Ammon's horn (tissue), 1 donor: Measurements from ENCODE around the gene KAT2B.

Experiments used
- DNase-seq: peaks from one replicate; pipeline ENCODE4 v3.0.0-alpha.2; 2016; ENCODE audit warnings: low spot score

Gene KAT2B

DNA sequence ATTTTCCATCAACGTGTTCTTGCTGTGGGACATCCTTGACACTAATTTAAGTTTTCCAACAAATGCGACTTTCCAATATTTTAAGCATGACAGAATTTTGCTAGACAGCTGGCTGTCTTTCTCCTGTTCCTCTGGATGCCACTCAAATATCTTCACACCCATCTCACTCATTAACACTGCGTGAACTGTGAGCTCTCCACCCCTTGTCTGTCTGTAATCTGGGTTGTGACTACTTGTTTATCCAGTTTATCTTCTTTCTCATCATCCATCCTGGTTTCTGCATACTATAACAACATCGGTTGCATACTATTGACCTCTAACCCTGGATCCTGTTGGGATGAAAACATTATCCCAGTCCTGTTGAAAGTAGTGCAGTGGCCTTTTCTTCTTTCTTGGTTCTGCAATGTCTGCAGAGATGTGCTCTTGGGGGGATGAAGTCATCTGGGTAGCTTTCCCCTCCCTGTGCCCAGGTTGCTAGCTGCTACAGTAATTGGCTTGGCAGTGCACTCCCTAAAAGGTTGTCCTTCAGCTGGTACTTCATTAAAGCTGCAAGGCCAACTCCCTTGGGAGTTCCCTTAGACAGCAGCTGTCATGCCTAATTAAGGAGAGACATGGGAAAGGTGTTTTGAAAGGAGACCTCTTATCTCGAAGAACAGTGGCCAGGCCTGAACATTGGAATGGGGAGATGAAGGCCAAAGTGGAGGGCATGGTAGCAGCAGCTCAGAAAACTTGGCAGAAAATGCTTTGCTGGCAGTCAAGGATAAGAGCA is 24.7 kb downstream of the KAT2B start:
- no peak for DNase-seq

DNA sequence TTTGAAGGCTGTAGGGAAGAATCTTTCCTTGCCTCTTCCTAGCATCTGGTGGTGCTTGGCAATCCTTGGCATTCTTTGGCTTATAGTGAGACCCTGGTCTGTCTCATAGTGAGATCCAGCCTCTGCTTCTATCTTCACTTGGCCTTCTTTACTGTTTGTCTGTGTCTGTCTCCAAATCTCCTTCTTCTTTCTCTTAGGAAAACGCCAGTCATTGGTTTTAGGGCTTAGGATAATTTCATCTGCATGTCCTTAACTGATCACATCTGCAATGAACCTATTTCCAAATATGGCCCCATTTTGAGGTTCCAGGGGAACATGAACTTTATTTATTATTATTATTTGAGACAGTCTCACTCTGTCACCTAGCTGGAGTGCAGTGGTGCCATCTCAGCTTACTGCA is 25.8 kb downstream of the KAT2B start:
- no peak for DNase-seq

DNA sequence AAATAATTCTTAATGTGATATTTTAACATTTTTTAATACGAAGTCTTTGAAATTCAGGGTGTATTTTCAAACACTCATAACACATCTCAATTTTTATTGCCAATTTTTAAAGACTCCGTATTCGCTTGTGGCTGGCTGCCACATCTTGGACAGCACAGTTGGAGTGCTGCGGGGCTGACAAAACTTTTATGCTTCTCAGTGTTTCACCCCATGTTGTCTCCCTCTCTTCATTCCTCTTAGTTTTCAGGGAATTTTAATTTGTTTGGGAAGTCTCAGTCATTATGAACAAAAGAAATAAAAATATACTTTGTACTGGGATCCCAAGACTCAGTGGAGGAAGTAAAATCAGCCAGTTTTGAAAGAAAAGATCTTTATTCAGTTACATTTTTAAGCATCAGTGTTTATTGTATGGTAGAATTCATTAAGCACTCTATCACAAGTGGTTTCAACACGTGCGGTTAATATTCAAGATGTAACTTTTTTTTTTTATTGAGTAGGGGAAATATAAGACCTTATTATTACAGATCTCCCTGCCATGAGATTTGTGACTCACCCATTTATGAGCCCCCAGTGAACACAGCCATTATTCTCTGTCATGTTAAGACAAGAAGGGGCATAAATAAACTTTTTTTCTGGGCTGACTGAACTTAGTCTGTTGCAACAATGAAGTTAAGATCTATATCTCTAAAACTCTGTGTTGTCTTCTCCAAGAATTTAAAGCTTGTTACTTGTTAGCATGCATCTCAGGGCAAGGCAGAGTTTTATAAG is 26.8 kb downstream of the KAT2B start:
- no peak for DNase-seq

DNA sequence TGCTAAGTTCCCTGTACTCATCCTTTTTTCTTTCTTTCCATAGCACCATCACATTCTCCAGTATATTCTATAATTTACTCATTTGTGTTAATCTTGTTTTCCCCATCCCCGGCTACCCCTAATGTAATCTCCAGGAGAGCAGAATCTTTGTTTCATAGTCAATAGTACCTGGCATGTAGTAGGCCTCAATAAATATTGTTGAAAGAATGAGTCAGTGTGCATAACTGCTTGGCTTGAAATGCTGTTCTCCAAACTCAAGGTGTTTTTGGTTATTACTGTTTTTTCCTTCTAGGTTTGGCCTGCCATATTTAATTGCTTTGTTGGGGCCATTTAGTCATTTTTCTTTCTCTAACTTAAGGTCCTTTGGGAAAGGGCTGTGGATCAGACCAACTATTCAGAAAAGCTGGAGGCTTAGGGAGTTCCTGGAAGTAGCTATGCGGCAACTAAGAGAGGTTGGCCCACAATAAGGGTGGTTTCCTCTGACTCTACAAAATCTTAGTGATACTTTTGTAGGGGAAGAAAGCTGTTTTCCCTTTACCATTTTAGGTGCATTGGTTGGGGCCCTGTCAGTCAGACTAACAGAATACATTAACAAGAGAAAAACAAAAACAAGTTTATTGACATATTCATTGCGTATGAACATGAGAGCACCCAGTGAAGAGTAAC is 28.4 kb downstream of the KAT2B start:
- no peak for DNase-seq

DNA sequence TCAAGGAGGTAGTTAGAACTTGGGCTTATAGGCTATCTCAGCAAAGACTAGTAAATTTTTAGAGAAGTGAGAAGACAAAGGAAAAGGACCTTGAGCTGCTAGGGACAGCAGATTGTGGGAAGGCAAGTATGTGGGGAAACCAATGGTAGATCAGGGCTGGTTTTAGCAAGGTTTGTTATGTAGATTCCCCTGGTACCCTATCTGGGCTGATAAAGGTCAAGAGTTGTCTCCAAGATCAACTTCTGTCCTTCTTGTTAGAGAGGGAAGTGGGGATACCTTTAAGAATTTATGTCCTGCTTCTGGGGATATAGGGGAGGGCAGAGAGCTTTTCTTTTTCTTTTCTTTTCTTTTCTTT is 28.9 kb downstream of the KAT2B start:
- DNase-seq = no peak

DNA sequence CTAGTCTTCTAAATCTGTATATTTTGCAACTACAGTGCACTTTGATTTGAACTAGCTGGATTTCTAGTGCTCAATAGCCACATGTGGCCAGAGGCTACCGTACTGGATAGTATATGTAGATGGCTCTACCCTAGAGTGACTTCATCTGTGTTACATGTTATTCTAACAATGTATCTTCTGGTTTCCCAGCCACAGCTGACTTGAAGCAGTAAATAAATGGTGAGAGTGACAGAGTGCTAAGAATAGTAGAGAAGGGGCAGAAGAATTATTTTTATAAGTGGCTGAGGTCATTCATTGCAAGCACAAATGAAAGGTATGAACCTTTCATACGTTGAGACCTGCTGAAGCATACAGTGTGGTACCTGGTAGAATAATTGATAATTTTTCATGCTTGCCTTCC is 30.9 kb downstream of the KAT2B start:
- no peak for DNase-seq

DNA sequence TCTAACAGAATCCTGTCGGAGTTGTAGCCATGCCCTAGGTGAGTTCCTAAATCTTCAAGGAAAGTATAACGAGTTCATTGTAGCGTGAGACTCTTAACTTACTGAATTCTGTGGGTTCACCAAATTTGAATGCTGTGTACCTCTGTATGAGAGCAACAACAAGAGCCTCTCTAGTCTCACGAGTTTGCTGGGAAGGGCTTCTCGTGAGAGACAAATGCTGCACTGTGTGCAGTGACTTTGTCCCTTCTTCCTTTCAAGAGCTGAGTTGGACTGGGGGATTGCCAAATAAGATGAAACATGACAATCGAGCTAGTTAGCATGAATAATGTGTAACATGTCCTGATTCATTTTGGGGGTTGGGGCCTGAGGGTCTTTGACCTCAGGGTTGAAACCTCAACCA is 32.2 kb downstream of the KAT2B start:
- DNase-seq = peak; percentile 88

DNA sequence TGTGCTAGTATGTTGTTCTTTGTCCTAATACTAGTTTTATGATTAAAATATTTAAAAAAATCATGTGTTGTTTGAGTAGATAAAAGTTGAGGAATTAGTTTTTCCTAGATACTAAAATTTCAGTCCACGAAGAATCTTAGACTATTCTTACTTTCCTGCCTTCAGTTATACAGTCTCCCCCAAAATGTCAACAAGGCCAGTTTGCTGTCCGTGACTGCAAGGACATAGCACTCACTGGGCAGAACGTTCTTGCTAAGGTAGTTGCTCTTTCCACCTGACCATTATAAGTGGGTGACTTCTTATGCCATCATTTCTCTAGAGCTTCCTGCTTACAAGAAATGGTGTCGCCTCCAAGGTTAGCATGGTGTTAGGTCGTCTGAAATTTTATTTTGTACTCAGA is 32.8 kb downstream of the KAT2B start:
- no peak for DNase-seq

DNA sequence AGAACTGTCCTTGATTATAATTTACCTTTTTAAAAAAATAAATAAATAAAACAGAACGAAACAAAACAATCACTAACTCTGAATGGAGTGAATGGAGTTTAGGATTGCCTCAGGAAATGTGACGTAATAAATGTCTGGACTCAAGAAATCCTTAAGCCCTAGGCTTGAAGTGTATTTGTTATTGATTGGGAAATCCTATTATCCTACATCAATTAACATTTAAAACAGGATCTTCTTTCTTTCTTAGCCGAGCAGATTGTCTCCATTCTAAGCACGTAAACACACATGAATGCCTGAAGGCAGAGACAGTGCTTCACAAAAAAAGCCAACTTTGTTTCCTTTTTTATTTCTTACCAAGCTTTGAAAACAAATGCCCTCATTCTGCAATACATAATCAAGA is 33.4 kb downstream of the KAT2B start:
- DNase-seq = peak; percentile 42

DNA sequence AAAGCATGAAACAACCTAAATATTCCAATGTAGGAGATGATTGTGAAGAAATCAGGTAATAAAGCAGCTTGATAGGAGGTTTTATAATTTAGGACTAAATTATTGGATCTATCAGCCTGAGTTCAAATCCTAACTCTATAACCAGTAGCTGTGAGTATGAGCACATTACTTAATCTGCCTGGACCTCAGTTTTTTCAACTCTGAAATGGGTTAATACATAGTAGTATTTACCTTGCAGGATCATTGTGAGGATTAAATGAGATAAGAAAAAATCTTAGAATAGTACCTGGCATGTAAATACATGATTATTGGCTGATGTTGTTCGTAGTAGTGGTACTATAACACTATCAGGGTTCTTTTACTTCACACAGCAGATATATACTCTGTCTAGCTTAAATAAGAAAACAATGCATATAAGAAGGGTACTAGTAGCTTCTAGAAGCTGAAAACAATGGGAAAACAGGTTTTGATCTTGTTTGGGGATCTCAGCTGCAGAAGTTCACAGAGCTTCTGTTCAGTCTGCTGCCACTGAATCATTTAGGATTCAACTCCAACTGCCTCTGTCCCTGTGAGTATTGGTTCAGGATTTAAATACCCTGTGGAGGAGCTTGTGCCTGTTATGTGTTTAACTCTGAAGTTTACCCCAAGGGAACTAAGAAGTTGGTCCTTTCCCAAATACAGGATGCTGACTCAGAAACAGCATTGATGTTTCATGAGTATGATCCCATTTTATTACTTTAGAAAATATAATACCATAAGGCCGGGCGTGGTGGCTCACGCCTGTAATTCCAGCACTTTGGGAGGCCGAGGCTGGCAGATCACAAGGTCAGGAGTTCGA is 34.2 kb downstream of the KAT2B start:
- no peak for DNase-seq

DNA sequence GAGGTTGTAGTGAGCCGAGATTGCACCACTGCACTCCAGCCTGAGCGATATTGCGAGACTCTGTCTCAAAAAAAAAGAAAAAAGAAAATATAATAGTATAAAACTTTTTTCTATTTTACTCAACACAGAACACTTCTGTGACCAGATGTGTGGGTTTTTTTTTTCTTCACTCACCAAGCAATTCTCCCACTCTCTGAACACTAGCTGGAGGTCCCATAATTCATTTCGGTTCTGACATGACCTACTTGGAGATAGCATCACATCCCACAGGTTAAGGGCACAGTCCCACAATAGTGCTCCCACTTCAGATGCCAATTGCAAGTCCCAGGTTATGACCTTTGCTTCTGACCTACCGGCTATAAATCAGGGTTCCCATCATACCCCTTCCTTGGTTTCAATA is 35.0 kb downstream of the KAT2B start:
- no peak for DNase-seq

DNA sequence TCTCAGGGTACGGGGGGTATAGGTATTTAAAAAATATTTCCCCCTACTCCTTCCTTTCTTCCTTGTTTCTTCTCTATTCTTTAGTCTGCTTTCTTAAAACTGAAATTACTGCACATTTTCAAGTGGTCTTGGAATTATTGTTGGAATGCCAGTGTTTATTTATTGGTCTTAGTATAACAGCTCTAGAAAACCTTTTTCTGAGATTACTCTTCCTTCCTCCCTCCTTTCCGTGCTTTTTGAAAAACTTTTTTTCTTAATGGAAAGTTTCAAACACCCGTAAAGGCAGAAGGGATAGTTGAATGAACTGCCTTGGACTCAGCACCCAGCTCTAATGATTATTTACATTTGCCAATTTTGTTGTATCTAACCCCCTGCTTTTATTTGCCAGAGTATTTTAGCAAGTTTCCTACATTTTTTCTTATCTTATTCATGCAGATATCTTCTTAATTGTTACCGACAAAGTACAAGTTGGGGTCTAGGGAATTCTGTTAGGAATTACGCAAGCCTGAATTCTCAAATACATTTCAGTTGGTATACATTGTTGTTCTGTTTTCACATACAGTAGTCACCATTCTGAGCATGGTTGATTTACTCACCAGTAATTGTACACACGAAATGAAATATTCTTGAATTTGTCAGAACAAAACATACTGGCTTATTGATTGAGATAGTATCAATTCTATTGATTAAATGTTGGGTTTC is 36.2 kb downstream of the KAT2B start:
- DNase-seq = no peak

DNA sequence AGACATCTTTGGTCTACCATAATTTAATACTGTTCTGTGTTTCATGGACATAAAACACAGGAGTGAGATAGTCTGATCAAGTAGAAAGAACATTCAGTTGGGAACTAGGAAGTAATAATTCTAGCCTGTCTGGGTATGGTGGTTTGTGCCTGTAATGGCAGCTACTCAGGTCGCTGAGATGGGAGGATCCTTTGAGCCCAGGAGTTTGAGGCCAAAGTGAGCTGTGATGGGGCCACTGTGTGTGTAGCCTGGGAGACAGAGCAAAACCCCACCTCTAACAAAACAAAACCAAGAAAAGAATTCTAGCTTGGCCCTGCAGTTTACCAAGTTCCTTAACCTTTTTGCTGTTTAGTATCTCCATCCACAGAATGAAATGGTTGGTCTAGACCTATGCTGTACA is 36.8 kb downstream of the KAT2B start:
- no peak for DNase-seq

DNA sequence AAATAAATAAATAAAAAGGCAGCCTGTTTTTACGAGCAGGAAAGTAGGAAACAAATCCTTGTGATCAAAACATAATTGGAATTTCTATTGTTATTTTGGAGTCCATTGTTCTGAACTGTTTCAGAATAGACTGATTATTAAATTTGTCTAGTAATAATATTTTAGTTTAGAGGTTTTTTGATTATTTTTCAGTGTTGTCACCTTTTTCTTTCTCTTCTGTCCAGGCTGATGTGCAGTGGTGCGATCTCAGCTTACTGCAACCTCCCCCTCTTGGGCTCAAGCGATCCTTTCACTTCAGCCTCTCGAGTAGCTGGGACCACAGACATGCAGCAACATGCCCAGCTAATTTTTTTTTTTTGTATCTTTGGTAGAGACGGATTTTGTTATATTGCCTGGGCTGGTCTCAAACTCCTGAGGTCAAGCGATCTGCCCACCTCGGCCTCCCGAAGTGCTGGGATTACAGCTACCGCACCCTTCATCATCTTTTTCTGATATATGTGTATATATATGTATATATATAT is 38.0 kb downstream of the KAT2B start:
- DNase-seq = no peak

DNA sequence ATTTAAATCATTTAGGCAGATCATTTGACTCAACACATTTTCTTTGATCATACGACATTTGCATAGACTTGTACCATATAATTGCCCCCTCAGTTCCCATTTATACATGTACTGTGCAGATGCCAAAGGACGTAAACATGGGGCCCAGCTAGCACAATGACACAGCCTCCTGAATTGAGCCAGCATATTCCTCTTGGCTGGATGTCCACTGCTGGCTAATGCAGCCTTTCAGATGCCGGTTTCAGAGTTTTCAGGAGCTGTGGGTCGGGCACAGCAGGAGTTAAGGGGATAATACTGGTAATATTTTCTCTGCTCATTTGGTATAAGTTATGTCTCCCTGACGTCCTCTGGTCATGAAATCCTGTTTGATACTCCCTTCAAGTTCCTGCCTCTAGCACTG is 39.4 kb downstream of the KAT2B start:
- peak; percentile 42 for DNase-seq

DNA sequence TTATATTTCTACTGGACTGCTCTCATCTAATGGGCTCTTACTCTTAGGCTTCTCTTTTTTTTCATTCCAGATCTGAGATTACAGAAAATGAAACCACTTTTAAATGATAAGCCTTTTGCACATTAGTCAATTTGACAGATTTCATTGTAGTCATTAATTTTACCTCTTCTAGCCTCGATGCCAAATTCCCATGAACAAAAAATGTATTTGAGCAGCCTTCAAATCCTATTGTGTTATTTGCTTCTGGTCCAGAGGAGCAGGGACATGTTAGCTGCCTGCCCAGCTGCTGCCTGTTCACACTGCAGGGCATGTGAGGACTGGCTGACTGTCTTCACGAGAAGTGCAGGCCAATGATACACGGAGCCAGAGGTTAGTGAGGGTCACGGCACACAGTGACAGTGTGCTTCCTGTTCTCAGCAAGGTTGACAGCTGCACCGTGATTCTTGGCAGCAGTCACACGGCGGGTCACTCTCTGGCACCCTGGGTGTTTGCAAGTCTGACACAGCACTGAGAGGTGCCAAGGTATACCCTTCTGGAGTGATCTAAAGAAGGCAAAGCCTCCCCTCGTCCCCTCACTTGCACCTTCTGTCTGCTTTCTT is 40.8 kb downstream of the KAT2B start:
- peak; percentile 73 for DNase-seq

DNA sequence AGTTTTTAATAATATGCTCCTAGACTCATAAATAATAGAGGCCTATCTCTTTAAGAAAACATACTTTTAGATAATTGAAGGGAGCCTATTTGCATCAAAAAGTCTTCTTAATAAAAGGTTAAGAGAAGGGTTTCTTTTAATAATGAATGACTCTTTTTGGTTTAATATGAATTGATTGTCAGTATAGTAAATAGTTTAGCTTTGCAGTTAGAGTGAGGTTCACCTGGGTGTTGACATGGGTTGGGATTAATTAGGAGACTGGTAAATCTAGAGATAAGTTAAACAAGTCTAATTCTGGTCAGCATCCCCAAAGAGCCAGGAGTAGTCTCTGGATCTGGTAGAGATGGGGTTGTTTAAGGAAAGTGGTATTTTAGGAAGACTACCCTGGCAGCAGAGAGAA is 43.0 kb downstream of the KAT2B start:
- no peak for DNase-seq

DNA sequence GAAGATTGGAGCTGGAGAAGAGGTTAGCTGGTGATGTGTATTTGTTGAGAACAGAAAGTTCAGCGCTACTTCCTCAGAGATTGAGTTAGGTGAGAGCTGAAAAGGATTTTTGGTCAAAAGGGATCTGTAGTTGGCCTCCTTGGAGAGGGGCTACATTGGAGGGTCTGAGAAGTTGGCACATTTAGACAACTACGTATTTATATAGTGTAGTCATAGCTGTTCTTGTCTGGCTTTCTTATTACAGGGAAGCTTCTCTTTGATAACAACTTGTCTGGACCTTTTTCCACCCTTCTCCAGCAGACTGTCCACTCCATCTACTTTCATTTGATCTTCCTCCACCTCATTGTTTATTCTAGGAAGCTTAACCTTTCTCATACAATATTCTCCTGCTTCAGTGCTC is 43.7 kb downstream of the KAT2B start:
- no peak for DNase-seq

DNA sequence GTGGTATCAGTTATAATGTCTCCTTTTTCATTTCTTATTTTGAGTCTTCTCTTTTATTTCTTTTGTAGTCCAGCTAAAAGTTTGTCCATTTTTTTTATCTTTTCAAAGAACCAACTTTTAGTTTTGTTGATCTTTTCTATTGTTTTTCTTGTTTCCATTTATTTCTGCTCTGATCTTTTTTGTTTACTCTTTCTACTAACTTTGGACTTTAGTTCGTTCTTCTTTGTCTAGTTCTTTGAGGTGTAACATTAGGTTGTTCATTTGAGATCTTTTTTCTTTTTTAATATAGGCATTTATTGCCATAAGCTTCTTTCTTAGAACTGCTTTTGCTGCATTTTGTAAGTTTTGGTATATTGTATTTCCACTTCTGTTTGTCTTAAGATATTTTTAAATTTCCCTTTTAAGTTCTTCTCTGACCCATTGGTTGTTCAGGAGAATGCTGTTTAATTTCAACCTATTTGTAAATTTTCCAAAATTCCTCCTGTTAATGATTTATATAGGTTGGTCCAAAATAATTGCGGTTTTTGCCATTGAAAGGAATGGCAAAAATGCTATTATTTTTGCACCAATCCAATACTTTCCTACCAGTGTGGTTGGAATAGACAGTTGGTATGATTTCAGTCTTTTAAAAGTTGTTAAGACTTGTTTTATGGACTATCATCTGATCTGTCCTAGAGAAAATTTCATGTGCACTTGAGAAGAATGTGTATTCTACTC is 51.2 kb downstream of the KAT2B start:
- no peak for DNase-seq

DNA sequence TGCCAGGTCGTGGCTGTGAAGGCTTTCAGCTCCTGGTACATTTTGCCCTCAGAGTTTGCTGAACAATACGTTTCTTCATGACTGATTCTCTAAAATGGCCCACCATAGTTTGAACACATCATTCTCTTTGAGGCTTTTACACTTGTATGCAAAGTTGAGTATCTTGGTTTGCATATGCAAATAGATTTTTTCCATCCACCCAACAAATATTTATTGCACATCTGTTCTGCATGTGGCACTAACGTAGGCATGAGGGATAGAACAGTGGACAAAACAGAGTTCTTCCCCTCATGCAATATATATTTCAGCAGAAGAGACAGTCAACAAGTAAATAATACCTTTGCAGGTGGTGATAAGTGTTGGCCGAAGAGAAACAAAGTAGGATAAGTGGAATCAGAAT is 55.2 kb downstream of the KAT2B start:
- no peak for DNase-seq
